Testis (tissue), 2 donors: Measurements from ENCODE around the gene INPPL1.

ENCODE experiments used
- CTCF ChIP-seq, 3 experiments: fragments of 450-650 bp in 2 of 3; fragments of 200-600 bp in 1 of 3; sonication (generic) in 1 of 3; IDR thresholded peaks; one replicate each; pipeline ENCODE4 v1.5.1; 2016 to 2019; ENCODE audit warnings: antibody characterized with exemption in 3 of 3, mild to moderate bottlenecking in 2 of 3, moderate library complexity in 1 of 3
- POLR2A ChIP-seq: fragments of 450-650 bp; IDR thresholded peaks from one replicate; pipeline ENCODE4 v1.6.1; 2017; ENCODE audit warnings: antibody characterized with exemption, mild to moderate bottlenecking, moderate library complexity

GRCh38 chr11:72224564-72225410 is at the start of gene INPPL1:
- TF ChIP-seq POLR2A = no peak
- no peak for TF ChIP-seq CTCF (IDR thresholded peaks at IDR 0.05)
